ENCODE results near the gene VAX1.
"Not testable (repeated sequence)": the region's sequence is repeated elsewhere in the genome, so short reads cannot be mapped to it uniquely, and the experiment has no call there.

VAX1 gene

GRCh38 chr10:117135480-117136140 lies 2.5 kb downstream of the VAX1 start:
- DNase-seq (ENCODE audit: low read depth), result no peak

GRCh38 chr10:117135026-117135372 lies 3.1 kb downstream of the VAX1 start:
- DNase-seq (ENCODE audit: low read depth), result no peak

GRCh38 chr10:117134306-117135025 lies 3.6 kb downstream of the VAX1 start:
- no peak for DNase-seq (ENCODE audit: low read depth)

- DNase-seq (ENCODE audit: low read depth), result no peak
Measured at GRCh38 chr10:117134056-117134305, 4.1 kb downstream of the VAX1 start.

GRCh38 chr10:117133273-117134055 lies 4.6 kb downstream of the VAX1 start:
- no peak for DNase-seq (ENCODE audit: low read depth)

GRCh38 chr10:117132751-117133231 lies 5.3 kb downstream of the VAX1 start:
- no peak for DNase-seq (ENCODE audit: low read depth)

GRCh38 chr10:117131376-117132327 lies 6.4 kb downstream of the VAX1 start:
- no peak for DNase-seq (ENCODE audit: low read depth)

GRCh38 chr10:117130862-117131375 lies 7.2 kb downstream of the VAX1 start:
- no peak for DNase-seq (ENCODE audit: low read depth)

- no peak for DNase-seq (ENCODE audit: low read depth)
Measured at GRCh38 chr10:117130346-117130745, 7.7 kb downstream of the VAX1 start.

- DNase-seq (ENCODE audit: low read depth), result not testable (repeated sequence)
Measured at GRCh38 chr10:117126645-117127044, 11.4 kb downstream of the VAX1 start.

- no peak for DNase-seq (ENCODE audit: low read depth)
Measured at GRCh38 chr10:117126034-117126433, 12.0 kb downstream of the VAX1 start.

GRCh38 chr10:117112220-117112619 lies 25.9 kb downstream of the VAX1 start:
- DNase-seq (ENCODE audit: low read depth), result no peak

GRCh38 chr10:117107238-117107637 lies 30.8 kb downstream of the VAX1 start:
- no peak for DNase-seq (ENCODE audit: low read depth)

GRCh38 chr10:117096599-117097201 lies 41.4 kb downstream of the VAX1 start:
- no peak for DNase-seq (ENCODE audit: low read depth)

GRCh38 chr10:117094856-117095255 lies 43.2 kb downstream of the VAX1 start:
- no peak for DNase-seq (ENCODE audit: low read depth)

- no peak for DNase-seq (ENCODE audit: low read depth)
Measured at GRCh38 chr10:117092386-117092785, 45.7 kb downstream of the VAX1 start.

GRCh38 chr10:117090834-117091233 lies 47.2 kb downstream of the VAX1 start:
- no peak for DNase-seq (ENCODE audit: low read depth)

GRCh38 chr10:117087521-117087920 lies 50.5 kb downstream of the VAX1 start:
- DNase-seq (ENCODE audit: low read depth), result no peak

- no peak for DNase-seq (ENCODE audit: low read depth)
Measured at GRCh38 chr10:117086546-117086945, 51.5 kb downstream of the VAX1 start.

GRCh38 chr10:117084421-117085246 lies 53.4 kb downstream of the VAX1 start:
- not testable (repeated sequence) for DNase-seq (ENCODE audit: low read depth)
